Rectal smooth muscle tissue (tissue), 1 donor: ENCODE data around the gene SSPN.

Experiments used
- H3K27ac ChIP-seq: one replicate; pipeline ENCODE4 v1.7.0; 2013; ENCODE audit warnings: low read depth, low read length, inconsistent platforms
- H3K27me3 ChIP-seq: one replicate; pipeline ENCODE4 v1.7.0; 2013; ENCODE audit warnings: low read length; ENCODE audit not compliant: control insufficient read depth, insufficient read depth
- H3K36me3 ChIP-seq: one replicate; pipeline ENCODE4 v1.7.0; 2013; ENCODE audit warnings: low read length; ENCODE audit not compliant: control insufficient read depth, insufficient read depth
- H3K4me1 ChIP-seq: one replicate; pipeline ENCODE4 v1.7.0; 2013; ENCODE audit warnings: low read length; ENCODE audit not compliant: control insufficient read depth, insufficient read depth
- H3K4me3 ChIP-seq: one replicate; pipeline ENCODE4 v1.7.0; 2013; ENCODE audit warnings: low read length
- H3K9ac ChIP-seq: one replicate; pipeline ENCODE4 v1.7.0; 2013; ENCODE audit warnings: low read length

SSPN gene

DNA sequence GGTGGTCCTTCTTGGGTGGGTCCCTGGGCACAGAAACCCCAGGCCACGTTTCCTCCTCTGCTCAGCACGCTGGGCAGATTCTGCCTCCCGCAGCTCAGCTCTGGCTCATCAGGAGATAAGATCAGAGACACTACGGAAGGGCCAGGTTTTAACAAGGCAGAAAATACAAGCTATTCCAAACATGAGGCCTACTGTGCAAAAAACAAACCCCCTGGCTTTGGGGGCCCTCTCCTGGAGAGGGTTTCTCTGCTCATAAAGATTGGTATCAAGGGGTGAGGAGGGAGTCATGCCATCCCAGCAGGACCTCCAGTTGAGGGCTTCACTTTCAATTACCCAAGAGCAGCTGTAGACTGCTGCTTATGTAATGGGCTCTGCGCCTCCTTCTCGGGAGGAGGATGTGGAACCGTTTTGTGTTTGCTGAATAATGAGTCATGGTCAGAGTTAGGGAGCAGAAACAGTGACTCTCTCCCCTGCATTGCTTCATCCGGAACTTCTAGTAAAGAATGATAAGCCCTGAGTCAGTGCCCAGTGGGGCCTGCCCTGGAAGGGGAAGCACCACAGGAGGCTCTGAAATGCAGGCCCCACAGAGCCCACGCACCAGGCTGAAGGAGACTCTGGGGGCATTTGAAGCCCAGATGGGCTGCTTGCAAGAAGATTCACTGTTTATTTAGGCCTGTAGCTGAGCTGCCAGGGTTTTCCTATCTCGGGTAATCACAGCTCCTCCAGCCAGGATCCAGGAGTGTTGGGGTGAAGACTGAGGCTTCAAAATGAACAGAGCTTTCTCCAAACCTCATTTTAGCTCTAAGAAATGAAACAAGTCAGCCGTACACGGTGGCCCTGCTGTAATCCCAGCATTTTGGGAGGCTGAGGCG lies 79.3 kb downstream of the SSPN start:
- Histone ChIP-seq H3K4me1 (peaks cover 15% of the 10 kb centered on the region), H3K36me3 (no peaks in the 10 kb centered on the region), H3K27me3 (no peaks in the 10 kb centered on the region), H3K27ac (peak overlapping the region; percentile 85), H3K9ac (no peak overlapping the region), H3K4me3 (no peak overlapping the region)

DNA sequence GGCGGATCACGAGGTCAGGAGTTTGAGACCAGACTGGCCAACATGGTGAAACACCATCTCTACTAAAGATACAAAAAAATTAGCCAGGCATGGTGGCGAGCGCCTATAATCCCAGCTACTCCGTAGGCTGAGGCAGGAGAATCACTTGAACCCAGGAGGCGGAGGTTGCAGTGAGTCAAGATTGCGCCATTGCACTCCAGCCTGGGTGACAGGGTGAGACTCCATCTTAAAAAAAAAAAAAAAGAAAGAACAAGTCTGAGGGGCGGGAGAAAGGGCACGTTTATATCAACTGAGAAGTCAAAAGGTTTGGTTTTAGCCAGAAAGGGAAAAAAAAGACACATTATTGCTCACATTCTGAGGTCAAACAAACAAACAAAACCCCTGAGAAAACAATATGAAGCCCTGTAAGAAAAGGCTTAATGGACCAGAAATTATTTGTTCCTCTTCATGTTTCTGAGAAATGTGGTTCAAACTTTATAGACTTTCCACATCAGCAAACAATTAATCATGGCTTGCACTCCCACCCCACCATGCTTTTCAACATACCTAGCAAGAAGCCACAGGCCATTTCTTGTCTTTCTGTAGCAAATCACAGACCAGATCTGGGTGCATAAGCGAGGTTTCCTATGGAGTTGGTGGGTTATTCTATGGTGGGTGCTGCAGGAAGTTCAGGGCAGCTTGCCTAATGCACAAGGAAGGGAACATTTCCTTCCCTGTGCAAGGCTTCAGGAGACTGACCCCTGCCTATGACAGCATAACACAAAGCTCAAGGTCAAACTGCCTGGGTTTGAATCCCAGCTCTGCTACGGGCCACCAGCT lies 80.1 kb downstream of the SSPN start:
- Histone ChIP-seq H3K9ac (peak overlapping the region; percentile 12), H3K36me3 (no peaks in the 10 kb centered on the region), H3K4me1 (peaks cover 15% of the 10 kb centered on the region), H3K4me3 (no peak overlapping the region), H3K27ac (peak overlapping the region; percentile 85), H3K27me3 (no peaks in the 10 kb centered on the region)

DNA sequence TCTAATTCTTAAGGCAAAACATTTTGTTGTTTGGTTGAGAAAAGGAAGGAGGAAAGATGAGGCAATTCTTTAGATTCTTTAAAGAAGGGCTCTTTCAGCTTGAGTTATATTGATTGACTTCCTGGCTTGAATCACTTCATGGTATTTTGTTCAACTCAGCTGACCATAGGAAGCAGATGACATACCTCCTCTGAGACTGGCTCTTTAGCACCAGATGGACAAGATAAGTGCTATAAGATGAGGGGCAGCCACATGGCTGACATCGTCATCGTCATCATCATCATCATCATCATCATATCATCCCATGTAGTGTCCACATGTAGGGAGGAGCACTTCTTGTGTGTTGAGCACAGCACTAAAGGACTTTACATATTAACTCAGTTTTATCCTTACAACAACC lies 81.3 kb downstream of the SSPN start:
- peaks cover 12% of the 10 kb centered on the region for H3K4me1 ChIP-seq
- no peak overlapping the region for H3K27ac ChIP-seq
- H3K9ac ChIP-seq: no peak overlapping the region
- H3K4me3 ChIP-seq: no peak overlapping the region
- no peaks in the 10 kb centered on the region for H3K36me3 ChIP-seq
- no peaks in the 10 kb centered on the region for H3K27me3 ChIP-seq

DNA sequence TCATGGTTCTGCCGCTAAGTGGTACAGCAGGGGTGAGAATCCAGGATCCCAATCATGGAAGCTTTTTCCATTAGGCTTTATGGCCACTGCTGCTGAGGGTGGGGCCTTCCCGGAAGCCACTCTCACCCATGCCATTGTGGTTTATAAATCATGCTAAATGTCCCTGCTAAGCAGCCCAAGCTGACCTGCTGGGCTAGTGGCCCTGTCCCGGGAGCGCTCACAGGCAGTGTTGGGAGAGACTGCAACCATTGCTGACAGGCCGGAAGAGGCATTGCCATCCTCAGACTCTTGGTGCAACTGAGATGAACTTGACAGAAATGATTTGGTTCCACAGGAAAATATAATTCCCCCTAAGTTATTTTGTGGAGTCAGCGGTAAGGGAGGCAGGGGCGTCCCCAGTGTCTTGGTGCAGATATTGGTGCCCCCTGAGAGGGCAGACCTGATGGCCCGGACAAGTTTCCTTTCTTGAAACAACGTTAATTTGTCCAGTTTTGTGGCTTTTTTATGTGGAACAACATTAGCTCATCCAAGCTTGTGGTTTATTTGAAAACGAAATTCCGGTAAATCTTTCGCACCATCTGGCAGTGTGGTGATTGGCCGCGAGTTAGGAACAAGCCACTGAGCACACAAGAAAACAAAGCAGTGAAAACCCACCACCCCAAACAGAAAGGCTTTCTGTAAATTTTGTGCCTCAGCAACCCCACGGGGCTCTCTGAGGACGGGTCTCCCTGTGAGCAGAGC lies 82.3 kb downstream of the SSPN start:
- Histone ChIP-seq H3K27ac (no peak overlapping the region), H3K9ac (no peak overlapping the region), H3K36me3 (no peaks in the 10 kb centered on the region), H3K4me1 (peaks cover 8% of the 10 kb centered on the region), H3K27me3 (no peaks in the 10 kb centered on the region), H3K4me3 (no peak overlapping the region)

DNA sequence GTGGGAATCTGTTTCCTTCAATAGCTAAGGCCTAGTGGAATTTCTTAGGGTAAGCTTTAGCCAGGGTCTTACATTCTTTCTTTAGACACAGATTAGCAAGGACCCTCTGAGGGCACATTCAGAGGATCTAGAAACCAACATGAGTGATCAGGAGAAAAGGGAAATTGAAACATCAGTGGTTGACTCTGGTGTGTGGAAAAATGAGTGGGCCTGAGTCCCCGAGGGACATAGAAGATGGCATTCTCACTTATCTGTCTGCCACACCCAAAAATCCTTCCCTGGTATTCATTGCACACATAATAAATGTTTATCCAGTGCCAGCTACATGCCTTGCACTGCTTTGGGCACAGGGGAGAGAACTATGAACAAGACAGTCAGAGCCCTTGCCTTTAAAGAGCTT lies 82.9 kb downstream of the SSPN start:
- Histone ChIP-seq H3K36me3 (no peaks in the 10 kb centered on the region), H3K9ac (no peak overlapping the region), H3K4me3 (no peak overlapping the region), H3K4me1 (peaks cover 8% of the 10 kb centered on the region), H3K27me3 (no peaks in the 10 kb centered on the region), H3K27ac (no peak overlapping the region)

DNA sequence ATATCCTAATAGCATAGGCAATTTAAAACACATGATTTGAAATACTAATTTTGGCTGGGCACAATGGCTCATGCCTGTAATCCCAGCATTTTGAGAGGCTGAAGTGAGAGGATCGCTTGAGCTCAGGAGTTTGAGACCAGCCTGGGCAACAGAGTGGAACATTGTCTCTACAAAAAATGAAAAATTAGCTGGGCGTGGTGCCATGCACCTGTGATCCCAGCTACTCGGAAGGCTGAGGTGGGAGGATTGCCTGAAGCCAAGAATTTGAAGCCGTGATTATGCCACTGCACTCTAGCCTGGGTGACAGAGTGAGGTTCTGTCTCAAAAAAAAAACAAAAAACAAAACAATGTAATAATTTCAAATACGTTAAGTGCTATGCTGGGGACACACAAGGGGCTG lies 83.3 kb downstream of the SSPN start:
- Histone ChIP-seq H3K27ac (no peak overlapping the region), H3K27me3 (no peaks in the 10 kb centered on the region), H3K9ac (no peak overlapping the region), H3K4me3 (no peak overlapping the region), H3K36me3 (no peaks in the 10 kb centered on the region), H3K4me1 (peaks cover 8% of the 10 kb centered on the region)

DNA sequence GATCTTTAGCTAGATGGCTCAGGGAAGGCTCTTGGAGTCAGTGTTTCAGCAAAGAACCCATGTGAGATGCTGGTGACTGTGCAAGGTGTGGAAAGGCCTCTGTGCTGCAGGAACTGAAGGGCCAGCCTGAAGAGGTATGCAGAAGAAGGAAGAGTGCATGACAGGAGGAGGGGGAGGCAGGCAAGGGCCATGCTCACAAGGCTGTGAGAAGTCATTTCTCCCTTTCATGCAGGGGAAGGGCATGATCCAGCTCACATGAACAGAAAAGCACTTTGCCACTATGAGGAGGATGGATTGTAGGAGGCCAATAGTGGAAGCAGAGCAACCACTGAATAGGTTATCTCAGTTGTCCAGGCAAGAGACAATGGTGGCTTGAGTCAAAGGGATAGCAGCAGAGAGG lies 83.7 kb downstream of the SSPN start:
- Histone ChIP-seq H3K27me3 (no peaks in the 10 kb centered on the region), H3K4me3 (no peak overlapping the region), H3K4me1 (peaks cover 8% of the 10 kb centered on the region)

DNA sequence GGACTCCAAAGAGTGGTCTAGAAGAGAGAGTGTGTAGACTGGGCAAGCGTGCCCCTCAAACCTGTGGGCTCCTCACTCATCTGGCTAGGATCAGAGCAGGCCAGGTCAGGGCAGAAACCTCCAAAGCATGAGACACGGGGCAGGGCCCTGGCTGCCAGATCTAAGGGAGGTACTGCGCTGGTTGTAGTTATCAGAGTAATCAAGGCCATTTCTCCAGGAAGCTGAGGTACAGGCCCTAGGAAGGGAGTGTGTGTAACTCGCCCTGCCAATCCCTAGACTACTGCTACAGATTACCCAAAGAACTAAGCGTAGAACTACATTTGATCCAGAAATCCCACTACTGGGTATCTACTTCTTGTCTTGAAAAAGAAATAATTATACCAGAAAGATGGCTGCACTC lies 84.5 kb downstream of the SSPN start:
- no peaks in the 10 kb centered on the region for H3K27me3 ChIP-seq
- H3K4me1 ChIP-seq: peaks cover 3% of the 10 kb centered on the region
- H3K4me3 ChIP-seq: no peak overlapping the region
- no peaks in the 10 kb centered on the region for H3K36me3 ChIP-seq
- H3K9ac ChIP-seq: no peak overlapping the region
- no peak overlapping the region for H3K27ac ChIP-seq

More for the DNA sequence above, 83.7 kb downstream of the SSPN start:
- no peak overlapping the region for H3K27ac ChIP-seq
- no peak overlapping the region for H3K9ac ChIP-seq
- no peaks in the 10 kb centered on the region for H3K36me3 ChIP-seq

DNA sequence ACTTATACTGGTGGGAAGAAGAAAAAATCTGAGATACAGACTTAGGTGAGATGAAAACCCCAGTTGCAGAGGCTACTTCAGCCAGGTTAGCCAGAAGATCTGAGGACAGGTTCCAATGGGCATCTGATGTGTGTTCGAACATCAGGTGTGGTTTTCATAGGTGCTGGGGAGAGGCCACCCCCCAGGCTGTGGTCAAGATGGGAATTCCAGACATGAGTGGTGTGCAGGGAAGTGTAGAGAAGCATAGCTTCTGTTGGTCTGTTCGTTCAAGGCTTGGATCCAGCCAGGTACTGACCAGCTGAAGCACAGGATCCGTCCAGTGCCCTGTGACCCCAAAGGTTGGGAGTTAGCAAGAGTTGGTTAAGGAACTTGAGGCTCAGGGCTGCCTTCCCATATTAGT lies 85.5 kb downstream of the SSPN start:
- Histone ChIP-seq H3K36me3 (no peaks in the 10 kb centered on the region), H3K9ac (no peak overlapping the region), H3K27me3 (no peaks in the 10 kb centered on the region), H3K27ac (no peak overlapping the region), H3K4me1 (no peaks in the 10 kb centered on the region), H3K4me3 (no peak overlapping the region)

DNA sequence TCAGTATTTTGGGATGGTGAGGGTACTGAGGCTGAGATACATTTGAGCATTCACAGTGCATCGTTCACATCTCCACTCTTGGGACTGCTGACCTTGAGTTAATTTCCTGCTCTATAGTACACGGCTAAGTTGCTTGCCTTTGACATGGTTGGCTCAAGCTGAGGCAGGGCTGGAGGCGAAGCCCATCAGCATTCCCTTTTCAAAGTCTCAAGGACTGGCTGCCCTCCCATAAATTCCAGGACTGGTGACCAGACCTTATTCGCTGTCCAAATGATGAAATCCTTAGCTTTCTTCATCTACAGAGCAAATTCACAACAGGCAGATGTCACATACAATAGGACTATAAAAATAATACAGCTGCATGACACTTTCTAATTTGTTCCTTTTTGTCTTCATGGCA lies 85.9 kb downstream of the SSPN start:
- Histone ChIP-seq H3K27ac (no peak overlapping the region), H3K4me3 (no peak overlapping the region)

DNA sequence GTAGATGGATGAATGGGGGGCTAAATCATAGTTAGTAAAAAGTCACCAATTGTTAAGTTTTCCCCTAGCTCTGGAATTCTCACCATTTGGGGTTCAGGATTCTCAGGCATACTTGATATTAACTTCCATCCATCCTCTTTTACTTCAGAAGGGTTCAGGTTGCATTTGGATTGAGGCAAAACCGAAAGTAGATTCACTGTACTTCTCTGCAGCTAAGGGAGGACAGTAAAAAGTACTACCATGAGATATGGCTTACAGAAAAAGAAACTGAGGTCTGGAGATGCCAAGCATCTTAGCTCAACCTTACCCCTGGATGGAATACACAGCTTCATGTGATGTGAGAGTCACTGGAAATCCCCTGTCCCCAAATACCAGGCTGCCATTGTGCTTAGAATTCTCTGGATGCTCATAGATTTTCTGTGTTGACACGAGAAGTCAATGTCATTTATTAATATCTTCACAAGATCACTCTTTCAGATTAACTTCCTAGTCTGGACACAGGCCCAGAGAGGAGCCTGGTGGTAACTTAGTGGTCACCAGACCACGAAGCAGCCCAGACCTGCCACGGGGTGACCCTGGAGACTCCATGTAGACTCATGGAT lies 87.1 kb downstream of the SSPN start:
- no peak overlapping the region for H3K4me3 ChIP-seq
- H3K4me1 ChIP-seq: no peaks in the 10 kb centered on the region
- H3K9ac ChIP-seq: no peak overlapping the region
- H3K27ac ChIP-seq: no peak overlapping the region
- no peaks in the 10 kb centered on the region for H3K27me3 ChIP-seq
- H3K36me3 ChIP-seq: no peaks in the 10 kb centered on the region

More for the DNA sequence above, 85.9 kb downstream of the SSPN start:
- H3K9ac ChIP-seq: no peak overlapping the region
- no peaks in the 10 kb centered on the region for H3K4me1 ChIP-seq
- H3K27me3 ChIP-seq: no peaks in the 10 kb centered on the region
- H3K36me3 ChIP-seq: no peaks in the 10 kb centered on the region

DNA sequence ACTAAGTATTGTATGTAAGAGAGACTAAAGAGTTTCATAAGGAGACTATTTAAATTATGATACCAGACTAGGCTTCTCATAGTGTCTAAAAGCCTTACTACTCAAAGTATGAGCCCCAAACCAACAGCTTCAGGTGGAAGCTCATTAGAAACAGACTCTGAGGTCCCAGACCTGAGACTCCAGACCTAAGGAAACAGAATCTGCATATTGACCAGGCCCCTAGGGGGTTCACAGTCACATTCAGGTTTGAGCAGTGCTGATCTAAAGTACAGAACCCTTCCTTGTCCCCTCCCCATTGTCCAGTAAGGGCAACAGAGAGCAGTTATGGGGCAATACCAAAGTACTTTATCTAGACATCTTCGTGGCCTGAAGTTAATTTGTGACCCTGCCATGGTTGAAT lies 87.7 kb downstream of the SSPN start:
- Histone ChIP-seq H3K36me3 (no peaks in the 10 kb centered on the region), H3K27me3 (no peaks in the 10 kb centered on the region), H3K4me1 (peaks cover 2% of the 10 kb centered on the region), H3K4me3 (no peak overlapping the region), H3K9ac (no peak overlapping the region), H3K27ac (no peak overlapping the region)
